ENCODE data around the gene RMDN2. TPM values are rescaled to one million over a fixed set of nuclear protein-coding genes. Genes with fewer than 3 reads are reported as not detected.

The RMDN2 gene
- total RNA-seq, 1 experiment from 2014 or later, result 3.0 TPM

- H3K4me1 ChIP-seq (ENCODE audit: insufficient read depth, low read length, poor library complexity, severe bottlenecking), result peaks cover 3% of the 10 kb centered on the region
- intact Hi-C loops (cut with micrococcal nuclease; ENCODE audit: unreplicated experiment), result loop anchor here (10.0 kb wide), 1 partner anchor 717 kb away; no protein-coding TSS in a partner anchor
- TF ChIP-seq EZH2 (IDR thresholded peaks at IDR 0.05; ENCODE audit: borderline replicate concordance, low read depth, low read length, poor library complexity, severe bottlenecking), result no peak
- no peak for DNase-seq (ENCODE audit: low spot score)
- H3K4me3 ChIP-seq (ENCODE audit: low read depth, low read length, poor library complexity, severe bottlenecking), result no peak overlapping the region
- ChIA-PET POLR2A (ENCODE audit: low non-redundant PET) (no interaction called here), CTCF (no interaction called here)
- no TSS peak for BruUV-seq (replicated peaks)
- H3K36me3 ChIP-seq (ENCODE audit: insufficient read depth, low read length, poor library complexity, severe bottlenecking), result no peaks in the 10 kb centered on the region
- H3K27me3 ChIP-seq (replicated peaks; ENCODE audit: insufficient read depth, low read depth, low read length, poor library complexity), result peaks cover 26% of the 10 kb centered on the region
- no peak overlapping the region for H3K27ac ChIP-seq (ENCODE audit: low read depth, low read length, poor library complexity, severe bottlenecking)
- no peaks in the 10 kb centered on the region for H3K9me3 ChIP-seq (ENCODE audit: low read depth, low read length, poor library complexity, severe bottlenecking)
These were observed 43.7 kb upstream of the RMDN2 start for GRCh38 chr2:37881397-37881796.

- Histone ChIP-seq H3K4me3 (ENCODE audit: low read depth, low read length, poor library complexity, severe bottlenecking) (no peak overlapping the region), H3K4me1 (ENCODE audit: insufficient read depth, low read length, poor library complexity, severe bottlenecking) (peaks cover 3% of the 10 kb centered on the region), H3K27me3 (replicated peaks; ENCODE audit: insufficient read depth, low read depth, low read length, poor library complexity) (peaks cover 31% of the 10 kb centered on the region), H3K36me3 (ENCODE audit: insufficient read depth, low read length, poor library complexity, severe bottlenecking) (no peaks in the 10 kb centered on the region), H3K27ac (ENCODE audit: low read depth, low read length, poor library complexity, severe bottlenecking) (no peak overlapping the region), H3K9me3 (ENCODE audit: low read depth, low read length, poor library complexity, severe bottlenecking) (no peaks in the 10 kb centered on the region)
- TF ChIP-seq CTCF (conservative IDR thresholded peaks at IDR 0.05; ENCODE audit: low read depth, low read length), result no peak
- no peak for TF ChIP-seq EZH2 (IDR thresholded peaks at IDR 0.05; ENCODE audit: borderline replicate concordance, low read depth, low read length, poor library complexity, severe bottlenecking)
- CTCF ChIA-PET, result interaction anchor here (0.8 kb wide), 1 partner anchor 351 kb away, joined by 6 read pairs; no protein-coding TSS in a partner anchor
- no peak for DNase-seq (ENCODE audit: low spot score)
- intact Hi-C loops (cut with micrococcal nuclease; ENCODE audit: unreplicated experiment), result loop anchor here (10.0 kb wide), 1 partner anchor 717 kb away; no protein-coding TSS in a partner anchor
- POLR2A ChIA-PET (ENCODE audit: low non-redundant PET), result no interaction called here
- BruUV-seq (replicated peaks), result no TSS peak
These were observed 43.1 kb upstream of the RMDN2 start for GRCh38 chr2:37882036-37882435.

GRCh38 chr2:37883518-37883917, 41.6 kb upstream of the RMDN2 start:
- POLR2A ChIA-PET (ENCODE audit: low non-redundant PET), result no interaction called here
- CTCF ChIA-PET, result no interaction called here
- no peak for TF ChIP-seq CTCF (conservative IDR thresholded peaks at IDR 0.05; ENCODE audit: low read depth, low read length)
- no peak for TF ChIP-seq EZH2 (IDR thresholded peaks at IDR 0.05; ENCODE audit: borderline replicate concordance, low read depth, low read length, poor library complexity, severe bottlenecking)

More at GRCh38 chr2:37883518-37883917, 41.6 kb upstream of the RMDN2 start:
- no peak for DNase-seq (ENCODE audit: low spot score)
- H3K27ac ChIP-seq (ENCODE audit: low read depth, low read length, poor library complexity, severe bottlenecking), result no peak overlapping the region
- peaks cover 39% of the 10 kb centered on the region for H3K27me3 ChIP-seq (replicated peaks; ENCODE audit: insufficient read depth, low read depth, low read length, poor library complexity)
- no TSS peak for BruUV-seq (replicated peaks)
- H3K4me3 ChIP-seq (ENCODE audit: low read depth, low read length, poor library complexity, severe bottlenecking), result no peak overlapping the region
- intact Hi-C loops (cut with micrococcal nuclease; ENCODE audit: unreplicated experiment), result loop anchor here (10.0 kb wide), 1 partner anchor 719 kb away; no protein-coding TSS in a partner anchor
- H3K9me3 ChIP-seq (ENCODE audit: low read depth, low read length, poor library complexity, severe bottlenecking), result no peaks in the 10 kb centered on the region
- H3K36me3 ChIP-seq (ENCODE audit: insufficient read depth, low read length, poor library complexity, severe bottlenecking), result no peaks in the 10 kb centered on the region
- H3K4me1 ChIP-seq (ENCODE audit: insufficient read depth, low read length, poor library complexity, severe bottlenecking), result no peaks in the 10 kb centered on the region

Measured in A673 (cell line).